GM23338 (cell line): ENCODE data around the gene GLRA2. TPM values are rescaled to one million over a fixed set of nuclear protein-coding genes. Genes with fewer than 3 reads are reported as not detected.

Source experiments
- ATAC-seq: fragments of 200-7000 bp; cut with Tn5 transposase; 3 replicates; pipeline ENCODE4 v1.9.1; 2020
- DNase-seq: peaks from one replicate; pipeline ENCODE4 v3.0.0-alpha.2; 2015; ENCODE audit warnings: low spot score
- H2AFZ ChIP-seq: fragments of 200-600 bp; sonication (generic); 2 replicates; pipeline ENCODE4 v1.8.0; 2016; ENCODE audit warnings: antibody characterized with exemption, mild to moderate bottlenecking, moderate library complexity
- H3F3A ChIP-seq: fragments of 200-600 bp; sonication (generic); replicated peaks from 2 replicates; pipeline ENCODE4 v1.8.0; 2017; ENCODE audit warnings: antibody characterized with exemption, mixed run types, low read depth
- H3K27ac ChIP-seq: fragments of 200-600 bp; sonication (generic); 2 replicates; pipeline ENCODE4 v1.6.1; 2016; ENCODE audit warnings: low read depth
- H3K27me3 ChIP-seq: fragments of 200-600 bp; sonication (generic); 2 replicates; pipeline ENCODE4 v1.8.0; 2016; ENCODE audit warnings: mild to moderate bottlenecking, mixed run types, moderate library complexity; ENCODE audit not compliant: insufficient read depth
- H3K36me3 ChIP-seq: fragments of 200-600 bp; sonication (generic); 2 replicates; pipeline ENCODE4 v1.8.0; 2016; ENCODE audit warnings: mild to moderate bottlenecking; ENCODE audit not compliant: insufficient read depth
- H3K4me1 ChIP-seq: fragments of 200-600 bp; sonication (generic); 2 replicates; pipeline ENCODE4 v1.8.0; 2016; ENCODE audit warnings: mild to moderate bottlenecking, moderate library complexity; ENCODE audit not compliant: insufficient read depth
- H3K4me2 ChIP-seq: fragments of 200-600 bp; sonication (generic); 2 replicates; pipeline ENCODE4 v1.7.1; 2017; ENCODE audit warnings: mixed run types
- H3K4me3 ChIP-seq: fragments of 200-600 bp; sonication (generic); 2 replicates; pipeline ENCODE4 v1.6.1; 2016; ENCODE audit warnings: mixed run types
- H3K79me2 ChIP-seq: fragments of 200-600 bp; sonication (generic); replicated peaks from 2 replicates; pipeline ENCODE4 v1.8.0; 2017; ENCODE audit warnings: mild to moderate bottlenecking; ENCODE audit not compliant: insufficient read depth
- H3K9me2 ChIP-seq: fragments of 200-600 bp; sonication (generic); 2 replicates; pipeline ENCODE4 v1.8.0; 2017; ENCODE audit not compliant: insufficient read depth
- H4K20me1 ChIP-seq: fragments of 200-600 bp; sonication (generic); replicated peaks from 2 replicates; pipeline ENCODE4 v1.8.0; 2017; ENCODE audit warnings: mild to moderate bottlenecking; ENCODE audit not compliant: insufficient read depth
- H3K27ac Mint-ChIP-seq: 2 replicates; pipeline ENCODE4 v1.8.0; 2020; ENCODE audit warnings: inconsistent platforms, mild to moderate bottlenecking, moderate library complexity, mixed read lengths
- H3K27me3 Mint-ChIP-seq: 3 replicates; pipeline ENCODE4 v1.8.0; 2022; ENCODE audit warnings: low read depth, mild to moderate bottlenecking, moderate library complexity, mixed read lengths, inconsistent platforms; ENCODE audit not compliant: insufficient read depth, poor library complexity
- H3K36me3 Mint-ChIP-seq: 3 replicates; pipeline ENCODE4 v1.8.0; 2021; ENCODE audit warnings: low read depth, mild to moderate bottlenecking, inconsistent platforms, moderate library complexity, mixed read lengths
- H3K4me1 Mint-ChIP-seq: 3 replicates; pipeline ENCODE4 v1.8.0; 2020; ENCODE audit warnings: mild to moderate bottlenecking, inconsistent platforms, mixed read lengths
- H3K4me3 Mint-ChIP-seq: 3 replicates; pipeline ENCODE4 v1.8.0; 2021; ENCODE audit warnings: moderate library complexity, mild to moderate bottlenecking, inconsistent platforms, mixed read lengths
- H3K9me3 Mint-ChIP-seq: 3 replicates; pipeline ENCODE4 v1.8.0; 2020; ENCODE audit warnings: moderate library complexity, mild to moderate bottlenecking, inconsistent platforms, mixed read lengths
- CREB1 ChIP-seq: fragments of 250-450 bp; sonication (Bioruptor Pico); IDR thresholded peaks from 2 replicates; pipeline ENCODE4 v1.5.0; 2020; ENCODE audit warnings: low read depth, mild to moderate bottlenecking, moderate library complexity
- EZH2phosphoT487 ChIP-seq: fragments of 200-600 bp; sonication (generic); IDR thresholded peaks from one replicate; pipeline ENCODE4 v1.8.1; 2018; ENCODE audit warnings: antibody characterized with exemption; ENCODE audit not compliant: unreplicated experiment
- NANOG ChIP-seq: IDR thresholded peaks from 2 replicates; pipeline ENCODE4 v1.6.1; 2016; ENCODE audit warnings: antibody characterized with exemption, borderline replicate concordance
- POLR2AphosphoS5 ChIP-seq: IDR thresholded peaks from 2 replicates; pipeline ENCODE4 v1.6.1; 2016; ENCODE audit warnings: antibody characterized with exemption, low read depth
- REST ChIP-seq: IDR thresholded peaks from one replicate; pipeline ENCODE4 v1.6.1; 2018; ENCODE audit warnings: antibody characterized with exemption; ENCODE audit not compliant: unreplicated experiment
- ZNF114 ChIP-seq: fragments of 250-450 bp; sonication (Bioruptor Pico); IDR thresholded peaks from 2 replicates; pipeline ENCODE4 v1.5.0; 2020; ENCODE audit warnings: mild to moderate bottlenecking, moderate library complexity
- ZNF331 ChIP-seq: fragments of 250-450 bp; sonication (Bioruptor Pico); IDR thresholded peaks from 2 replicates; pipeline ENCODE4 v1.5.0; 2020; ENCODE audit warnings: low read depth, mild to moderate bottlenecking, moderate library complexity
- ZNF462 ChIP-seq: fragments of 250-450 bp; sonication (Bioruptor Pico); IDR thresholded peaks from 2 replicates; pipeline ENCODE4 v1.5.0; 2020; ENCODE audit warnings: mild to moderate bottlenecking, moderate library complexity
- polyA plus RNA-seq: library from polyadenylated mRNA; unstranded; fragments of >200 nt; fragmentation: Nextera tagmentation; extraction: Ambion mirVana; gene quantifications from 2 replicates; pipeline ENCODE4 v1.2.1, GENCODE V29; 2016
- total RNA-seq: library from RNA; depleted of rRNA; stranded (reverse); fragments of >200 nt; shearing (Covaris generic); gene quantifications from 2 replicates; pipeline ENCODE4 v1.2.3, GENCODE V29; 2014
- TF ChIP-seq, protein P1 (sequence below), 2 experiments: fragments of 200-600 bp in 1 of 2; sonication (generic) in 1 of 2; conservative IDR thresholded peaks; 2 replicates each; pipeline versions ENCODE4 v1.5.1 to v1.6.1; 2016 to 2017; ENCODE audit warnings: antibody characterized with exemption in 2 of 2, low read depth in 2 of 2, mild to moderate bottlenecking in 2 of 2, moderate library complexity in 1 of 2

The GLRA2 gene
- total and polyA plus RNA-seq, 2 experiments from 2014 or later = not detected

DNA sequence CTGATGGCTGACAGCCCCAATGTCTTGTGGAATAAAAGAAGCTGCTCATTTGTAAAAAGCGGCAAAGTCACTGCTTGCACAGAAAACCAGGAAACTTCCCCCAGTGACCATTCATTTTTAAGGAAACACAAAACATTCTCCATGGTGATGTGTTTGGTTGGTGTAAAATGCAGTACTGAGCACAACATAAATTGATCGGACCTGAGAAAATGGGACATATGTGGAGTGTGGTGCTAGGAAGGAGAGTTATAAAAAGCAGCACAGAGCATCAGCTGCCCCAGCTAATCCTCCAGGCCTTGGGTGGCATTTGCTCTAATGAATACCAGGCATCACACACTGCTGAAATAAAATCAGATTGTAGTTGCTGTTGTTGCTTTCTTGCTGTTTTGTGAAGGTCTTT is 55.2 kb downstream of the GLRA2 start:
- H3K36me3 Mint-ChIP-seq = no peaks in the 10 kb centered on the region
- DNase-seq (no peak), ATAC-seq (no peak)
- Histone ChIP-seq H4K20me1 (no peaks in the 10 kb centered on the region), H2AFZ (no peak overlapping the region), H3K4me3 (no peak overlapping the region), H3K79me2 (no peaks in the 10 kb centered on the region), H3F3A (no peaks in the 10 kb centered on the region), H3K4me1 (no peaks in the 10 kb centered on the region), H3K27me3 (no peaks in the 10 kb centered on the region), H3K4me2 (no peak overlapping the region), H3K27ac (no peak overlapping the region), H3K9me2 (no peaks in the 10 kb centered on the region), H3K36me3 (no peaks in the 10 kb centered on the region)
- no peaks in the 10 kb centered on the region for H3K4me1 Mint-ChIP-seq
- no peaks in the 10 kb centered on the region for H3K9me3 Mint-ChIP-seq
- H3K27me3 Mint-ChIP-seq = no peaks in the 10 kb centered on the region
- no peak overlapping the region for H3K4me3 Mint-ChIP-seq
- no peak overlapping the region for H3K27ac Mint-ChIP-seq
- TF ChIP-seq EZH2phosphoT487 = no peak
- no peak for TF ChIP-seq ZNF331
- TF ChIP-seq, protein P1, sequence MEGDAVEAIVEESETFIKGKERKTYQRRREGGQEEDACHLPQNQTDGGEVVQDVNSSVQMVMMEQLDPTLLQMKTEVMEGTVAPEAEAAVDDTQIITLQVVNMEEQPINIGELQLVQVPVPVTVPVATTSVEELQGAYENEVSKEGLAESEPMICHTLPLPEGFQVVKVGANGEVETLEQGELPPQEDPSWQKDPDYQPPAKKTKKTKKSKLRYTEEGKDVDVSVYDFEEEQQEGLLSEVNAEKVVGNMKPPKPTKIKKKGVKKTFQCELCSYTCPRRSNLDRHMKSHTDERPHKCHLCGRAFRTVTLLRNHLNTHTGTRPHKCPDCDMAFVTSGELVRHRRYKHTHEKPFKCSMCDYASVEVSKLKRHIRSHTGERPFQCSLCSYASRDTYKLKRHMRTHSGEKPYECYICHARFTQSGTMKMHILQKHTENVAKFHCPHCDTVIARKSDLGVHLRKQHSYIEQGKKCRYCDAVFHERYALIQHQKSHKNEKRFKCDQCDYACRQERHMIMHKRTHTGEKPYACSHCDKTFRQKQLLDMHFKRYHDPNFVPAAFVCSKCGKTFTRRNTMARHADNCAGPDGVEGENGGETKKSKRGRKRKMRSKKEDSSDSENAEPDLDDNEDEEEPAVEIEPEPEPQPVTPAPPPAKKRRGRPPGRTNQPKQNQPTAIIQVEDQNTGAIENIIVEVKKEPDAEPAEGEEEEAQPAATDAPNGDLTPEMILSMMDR (conservative IDR thresholded peaks at IDR 0.05; ENCODE audit: low read depth in 2 of 2) = no peak
- TF ChIP-seq NANOG = no peak

DNA sequence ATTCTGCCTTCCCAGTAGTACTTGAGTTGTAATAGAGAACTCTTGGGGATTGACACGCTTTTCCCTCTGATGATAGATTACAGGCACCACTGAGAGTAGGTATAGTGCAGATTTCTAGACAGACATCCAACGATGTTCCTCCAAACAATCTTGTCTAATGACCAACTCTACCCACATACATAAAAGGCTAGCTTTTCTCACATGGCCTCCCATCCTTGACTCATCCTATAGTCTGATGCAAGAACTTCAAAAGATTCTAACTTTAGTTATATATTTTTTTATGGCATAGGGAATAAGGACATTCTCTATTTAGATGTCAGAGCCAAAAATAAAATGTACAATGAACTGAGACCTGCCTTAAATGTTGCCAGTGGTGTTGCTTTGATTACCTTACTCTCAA is 60.9 kb downstream of the GLRA2 start:
- Histone ChIP-seq H3K4me3 (no peak overlapping the region), H4K20me1 (no peaks in the 10 kb centered on the region), H2AFZ (no peak overlapping the region), H3K4me2 (no peak overlapping the region), H3K4me1 (no peaks in the 10 kb centered on the region), H3K27me3 (no peaks in the 10 kb centered on the region), H3F3A (no peaks in the 10 kb centered on the region), H3K79me2 (no peaks in the 10 kb centered on the region), H3K9me2 (no peaks in the 10 kb centered on the region), H3K27ac (no peak overlapping the region), H3K36me3 (no peaks in the 10 kb centered on the region)
- Mint-ChIP-seq H3K4me3 (no peak overlapping the region), H3K9me3 (no peaks in the 10 kb centered on the region), H3K27ac (no peak overlapping the region), H3K36me3 (no peaks in the 10 kb centered on the region), H3K4me1 (no peaks in the 10 kb centered on the region), H3K27me3 (no peaks in the 10 kb centered on the region)
- no peak for DNase-seq
- no peak for ATAC-seq
- no peak for TF ChIP-seq POLR2AphosphoS5
- TF ChIP-seq, protein P1 (conservative IDR thresholded peaks at IDR 0.05; ENCODE audit: low read depth in 2 of 2) = no peak
- TF ChIP-seq REST = no peak
- TF ChIP-seq CREB1 (CRISPR knock-in tag) = no peak
- no peak for TF ChIP-seq ZNF462 (CRISPR knock-in tag)
- no peak for TF ChIP-seq ZNF114
